Sigmoid colon (tissue), 7 donors: ENCODE results near the gene NRF1. TPM values are rescaled to one million over a fixed set of nuclear protein-coding genes. Genes with fewer than 3 reads are reported as not detected.
"Not testable (repeated sequence)": the region's sequence is repeated elsewhere in the genome, so short reads cannot be mapped to it uniquely, and the experiment has no call there.

Source experiments
- DNase-seq: peaks from one replicate; pipeline ENCODE4 v3.0.0-alpha.2; 2019
- H3K27ac ChIP-seq, 4 donors: fragments of 200-600 bp; sonication (generic); one replicate each; pipeline ENCODE4 v1.5.1; 2016 to 2019; ENCODE audit warnings: mild to moderate bottlenecking in 1 of 4
- H3K27me3 ChIP-seq, 3 donors: fragments of 200-600 bp; sonication (generic); one replicate each; pipeline ENCODE4 v1.5.1; 2019; ENCODE audit warnings: mild to moderate bottlenecking in 1 of 3
- H3K36me3 ChIP-seq, 4 donors: fragments of 200-600 bp; sonication (generic); one replicate each; pipeline ENCODE4 v1.5.1; 2016 to 2019
- H3K4me1 ChIP-seq, 4 donors: fragments of 200-600 bp; sonication (generic); one replicate each; pipeline ENCODE4 v1.5.1; 2017 to 2019
- H3K4me3 ChIP-seq, 4 donors: fragments of 200-600 bp; sonication (generic); one replicate each; pipeline ENCODE4 v1.5.1; 2017 to 2019; ENCODE audit warnings: mild to moderate bottlenecking in 2 of 4, moderate library complexity in 1 of 4
- H3K9me3 ChIP-seq, 4 donors: fragments of 200-600 bp in 3 of 4; sonication (generic) in 3 of 4; one replicate each; pipeline versions ENCODE4 v1.5.1 to v1.6.1; 2013 to 2019
- EP300 ChIP-seq, 4 donors: sonication (generic); formaldehyde crosslinking; IDR thresholded peaks; one replicate each; pipeline ENCODE4 v1.6.1; 2017; ENCODE audit warnings: antibody characterized with exemption in 4 of 4
- POLR2A ChIP-seq, 2 donors: fragments of 450-650 bp; IDR thresholded peaks; one replicate each; pipeline ENCODE4 v1.6.1; 2016; ENCODE audit warnings: antibody characterized with exemption in 2 of 2, mild to moderate bottlenecking in 2 of 2, moderate library complexity in 2 of 2
- POLR2AphosphoS5 ChIP-seq, 4 donors: sonication (generic); formaldehyde crosslinking; IDR thresholded peaks; one replicate each; pipeline ENCODE4 v1.6.1; 2017; ENCODE audit warnings: antibody characterized with exemption in 4 of 4
- WGBS, 2 donors: extraction: QIAGEN DNeasy Blood & Tissue Kit; methylation state at CpG; one replicate each; pipeline ENCODE4 v1.1.7; 2013; 5-methylcytosine and 5-hydroxymethylcytosine counted together
- intact Hi-C: fragments of 100-400 bp; cut with DNase I; formaldehyde crosslinking; loops from one replicate; pipeline ENCODE4 v1.15.1; 2023
- polyA plus RNA-seq, 3 donors: library from polyadenylated mRNA; stranded (reverse); fragments of 200-250 nt; gene quantifications; one replicate each; pipeline ENCODE4 v1.2.3, GENCODE V29; 2013
- total RNA-seq, 4 donors: library from RNA; depleted of rRNA; stranded (reverse); fragments of >200 nt; gene quantifications; one replicate each; pipeline ENCODE4 v1.1.0, GENCODE V29; 2016
- TF ChIP-seq, protein P1 (sequence below), 4 experiments: fragments of 450-650 bp in 3 of 4; fragments of 200-600 bp in 1 of 4; IDR thresholded peaks; one replicate each; pipeline ENCODE4 v1.5.1; 2016 to 2019; ENCODE audit warnings: antibody characterized with exemption in 4 of 4, mild to moderate bottlenecking in 3 of 4, moderate library complexity in 2 of 4
- donor health status: healthy with polysubstance abuse.
- donor health status: Bipolar disorder and iron deficiency.
- donor health status: healthy.

The NRF1 gene
- total RNA-seq (10 to 100 TPM; 15.0 to 18.1 (median 17.2) TPM), polyA plus RNA-seq (1 to 10 TPM; 4.8 to 9.9 (median 5.1) TPM)

DNA sequence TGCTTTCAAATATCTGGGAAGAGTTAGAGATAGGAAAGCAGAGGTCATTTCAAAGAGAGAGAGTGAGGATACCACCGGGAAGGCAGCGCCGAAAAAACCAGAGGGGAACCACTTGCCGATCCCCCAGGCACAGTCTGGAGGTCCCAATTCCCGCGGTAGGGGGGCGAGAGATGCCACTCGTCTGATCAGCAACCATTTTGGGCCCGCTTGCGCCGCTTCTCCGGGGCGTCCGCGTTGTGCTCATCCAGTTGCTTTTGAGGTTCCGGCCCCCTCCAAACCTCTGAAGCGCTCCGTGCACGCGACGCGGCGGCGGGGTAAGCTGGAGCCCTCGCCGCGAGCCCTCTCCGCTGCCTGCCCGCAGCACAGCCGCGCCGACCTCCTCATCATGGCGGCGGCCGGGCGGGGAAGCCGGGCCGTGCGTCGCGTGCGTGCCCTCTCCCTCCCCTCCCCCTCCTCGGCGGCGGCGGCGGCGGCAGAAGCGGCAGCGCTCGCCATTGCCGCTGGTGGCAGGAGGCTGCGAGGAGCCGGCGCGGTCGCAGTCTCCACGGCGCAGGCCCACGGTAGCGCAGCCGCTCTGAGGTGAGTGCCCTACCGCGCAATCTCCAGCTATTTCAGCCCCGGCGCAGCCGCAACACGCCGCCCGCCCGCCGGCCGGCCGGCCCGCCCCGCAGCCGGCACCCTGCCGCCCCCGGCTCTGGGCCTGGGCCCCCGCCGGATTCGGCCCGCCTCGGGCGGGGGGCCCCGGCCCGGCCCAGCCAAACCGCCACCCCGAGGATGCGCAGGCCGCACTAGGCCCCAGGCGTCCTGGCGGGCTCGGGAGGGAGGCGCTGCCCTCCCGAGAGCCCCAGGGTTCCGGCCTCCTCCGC lies at the start of gene NRF1:
Gene NRF1 (plus strand): TSS at position 475 of the 866 bp plus-strand sequence. CDS start 45,632 bp downstream, outside the sequence.
- H3K9me3 ChIP-seq = no peaks in the 10 kb centered on the region
- WGBS, 2 donors = 0% methylated on average over 98 of the region's 98 CpGs
- H3K27ac ChIP-seq = peak within 1 kb of the TSS; percentile 93 to 96 (median 94)
- intact Hi-C loops = loop anchor here (5.0 to 10.0 kb wide), 2 partner anchors 216 to 387 kb away; partner anchors contain the start of gene AHCYL2
- TF ChIP-seq POLR2A (IDR thresholded peaks at IDR 0.05) (no peak), POLR2AphosphoS5 (IDR thresholded peaks at IDR 0.05) (peak; percentile 41 to 81 (median 65)), EP300 (IDR thresholded peaks at IDR 0.05) (no peak)
- TF ChIP-seq, protein P1, sequence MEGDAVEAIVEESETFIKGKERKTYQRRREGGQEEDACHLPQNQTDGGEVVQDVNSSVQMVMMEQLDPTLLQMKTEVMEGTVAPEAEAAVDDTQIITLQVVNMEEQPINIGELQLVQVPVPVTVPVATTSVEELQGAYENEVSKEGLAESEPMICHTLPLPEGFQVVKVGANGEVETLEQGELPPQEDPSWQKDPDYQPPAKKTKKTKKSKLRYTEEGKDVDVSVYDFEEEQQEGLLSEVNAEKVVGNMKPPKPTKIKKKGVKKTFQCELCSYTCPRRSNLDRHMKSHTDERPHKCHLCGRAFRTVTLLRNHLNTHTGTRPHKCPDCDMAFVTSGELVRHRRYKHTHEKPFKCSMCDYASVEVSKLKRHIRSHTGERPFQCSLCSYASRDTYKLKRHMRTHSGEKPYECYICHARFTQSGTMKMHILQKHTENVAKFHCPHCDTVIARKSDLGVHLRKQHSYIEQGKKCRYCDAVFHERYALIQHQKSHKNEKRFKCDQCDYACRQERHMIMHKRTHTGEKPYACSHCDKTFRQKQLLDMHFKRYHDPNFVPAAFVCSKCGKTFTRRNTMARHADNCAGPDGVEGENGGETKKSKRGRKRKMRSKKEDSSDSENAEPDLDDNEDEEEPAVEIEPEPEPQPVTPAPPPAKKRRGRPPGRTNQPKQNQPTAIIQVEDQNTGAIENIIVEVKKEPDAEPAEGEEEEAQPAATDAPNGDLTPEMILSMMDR (IDR thresholded peaks at IDR 0.05) = no peak
- H3K27me3 ChIP-seq = no peaks in the 10 kb centered on the region
- H3K4me1 ChIP-seq = peaks cover 0 to 50% (median 34%) of the 10 kb centered on the region in 4 donors
- peak within 1 kb of the TSS; percentile 73 to 83 (median 74) for H3K4me3 ChIP-seq
- peak; percentile 92 for DNase-seq
- H3K36me3 ChIP-seq = no peaks in the 10 kb centered on the region

DNA sequence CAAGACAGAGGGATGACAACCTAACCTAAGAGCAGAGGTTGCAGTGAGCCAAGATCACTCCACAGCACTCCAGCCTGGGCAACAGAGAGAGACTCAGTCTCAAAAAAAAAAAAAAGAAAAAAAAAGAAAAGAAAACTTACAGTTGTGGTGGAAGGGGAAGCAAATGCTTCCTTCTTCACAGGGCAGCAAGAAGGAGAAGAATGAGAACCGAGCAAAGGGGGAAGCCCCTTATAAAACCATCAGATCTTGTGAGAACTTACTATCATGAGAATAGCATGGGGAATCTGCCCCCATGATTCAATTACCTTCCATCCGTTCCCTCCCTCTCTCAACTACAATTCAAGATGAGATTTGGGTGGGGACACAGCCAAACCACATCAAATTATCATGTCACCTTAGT lies 45.2 kb upstream of the NRF1 start:
- H3K27me3 ChIP-seq, H3K27ac ChIP-seq, H3K9me3 ChIP-seq, DNase-seq, intact Hi-C loops, H3K4me1 ChIP-seq, H3K4me3 ChIP-seq, H3K36me3 ChIP-seq: not testable (repeated sequence)
- WGBS, 2 donors = 51 to 70% methylated on average over 2 of the region's 2 CpGs

DNA sequence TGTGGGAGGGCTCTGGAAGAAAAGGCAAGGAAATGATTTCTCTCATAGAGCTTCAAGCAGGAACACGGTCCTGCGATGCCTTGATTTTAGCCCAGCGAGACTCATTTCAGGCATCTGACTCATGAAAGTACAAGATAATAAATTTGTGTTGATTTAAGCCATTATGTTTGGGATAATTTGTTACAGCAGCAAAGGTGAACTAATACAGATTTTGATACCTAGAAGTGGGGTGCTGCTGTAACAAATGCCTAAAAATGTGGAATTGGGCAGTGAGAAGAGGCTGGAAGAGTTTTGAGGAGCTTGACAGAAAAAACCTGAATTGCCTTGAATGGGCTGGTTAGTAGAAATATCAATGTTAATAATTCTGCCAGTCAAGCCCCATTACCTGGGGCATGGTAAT lies 44.1 kb upstream of the NRF1 start:
- Histone ChIP-seq H3K27me3 (peaks cover 0 to 6% (median 0%) of the 10 kb centered on the region in 3 donors), H3K9me3 (no peaks in the 10 kb centered on the region), H3K4me3 (no peak overlapping the region), H3K4me1 (no peaks in the 10 kb centered on the region), H3K27ac (no peak overlapping the region), H3K36me3 (no peaks in the 10 kb centered on the region)
- WGBS, 2 donors = 97 to 98% methylated on average over 3 of the region's 3 CpGs
- no peak for DNase-seq
- intact Hi-C loops = no loop called here
- TF ChIP-seq EP300 (IDR thresholded peaks at IDR 0.05) = no peak
- no peak for TF ChIP-seq POLR2A (IDR thresholded peaks at IDR 0.05)
- TF ChIP-seq, protein P1 (IDR thresholded peaks at IDR 0.05) = no peak
- no peak for TF ChIP-seq POLR2AphosphoS5 (IDR thresholded peaks at IDR 0.05)

DNA sequence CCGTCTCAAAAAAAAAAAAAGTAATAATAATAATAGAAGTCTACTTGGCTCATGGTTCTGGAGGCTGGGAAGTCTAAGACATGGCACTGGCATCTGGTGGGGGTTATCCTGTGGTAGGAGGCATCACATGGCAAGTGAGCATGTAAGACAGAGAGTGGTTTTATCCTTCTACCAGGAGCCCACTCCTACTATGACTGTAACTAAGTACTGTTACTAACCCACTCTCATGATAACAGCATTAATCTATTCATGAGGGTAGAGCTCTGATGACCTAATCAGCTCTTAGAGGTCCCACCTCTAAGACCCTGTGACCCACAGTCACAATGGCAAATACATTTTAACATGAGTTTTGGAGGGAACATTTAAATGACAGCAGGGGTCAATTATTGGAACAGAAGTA lies 43.3 kb upstream of the NRF1 start:
- no peak overlapping the region for H3K4me3 ChIP-seq
- WGBS, 2 donors = 50 to 97% methylated on average over 1 of the region's 1 CpG
- intact Hi-C loops = no loop called here
- no peaks in the 10 kb centered on the region for H3K9me3 ChIP-seq
- TF ChIP-seq POLR2AphosphoS5 (IDR thresholded peaks at IDR 0.05) = no peak
- TF ChIP-seq EP300 (IDR thresholded peaks at IDR 0.05) = no peak
- no peak for TF ChIP-seq POLR2A (IDR thresholded peaks at IDR 0.05)
- TF ChIP-seq, protein P1 (IDR thresholded peaks at IDR 0.05) = no peak
- no peak for DNase-seq
- no peaks in the 10 kb centered on the region for H3K4me1 ChIP-seq
- H3K27ac ChIP-seq = no peak overlapping the region
- H3K36me3 ChIP-seq = no peaks in the 10 kb centered on the region
- H3K27me3 ChIP-seq = peaks cover 0 to 6% (median 0%) of the 10 kb centered on the region in 3 donors

DNA sequence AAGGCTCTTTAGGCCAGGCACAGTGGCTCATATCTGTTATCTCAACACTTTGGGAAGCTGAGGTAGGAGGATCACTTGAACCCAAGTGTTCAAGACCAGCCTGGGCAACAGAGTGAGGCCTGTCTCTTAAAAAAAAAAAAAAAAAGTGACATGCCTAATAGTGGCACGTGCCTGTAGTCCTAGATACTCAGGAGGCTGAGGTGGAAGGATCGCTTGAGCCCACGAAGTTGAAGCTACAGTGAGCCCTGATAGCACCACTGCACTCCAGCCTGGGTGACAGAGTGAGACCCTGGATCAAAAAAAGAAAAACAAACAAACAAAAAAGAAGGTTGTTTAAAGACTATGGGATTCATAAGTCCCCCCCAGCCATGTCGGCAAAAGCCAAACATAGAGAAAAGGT lies 42.2 kb upstream of the NRF1 start:
- intact Hi-C loops = no loop called here
- no peak for DNase-seq
- Histone ChIP-seq H3K36me3 (no peaks in the 10 kb centered on the region), H3K4me1 (no peaks in the 10 kb centered on the region), H3K27ac (no peak overlapping the region), H3K27me3 (peaks cover 0 to 3% (median 0%) of the 10 kb centered on the region in 3 donors), H3K4me3 (no peak overlapping the region), H3K9me3 (no peaks in the 10 kb centered on the region)
- no peak for TF ChIP-seq POLR2AphosphoS5 (IDR thresholded peaks at IDR 0.05)
- TF ChIP-seq, protein P1 (IDR thresholded peaks at IDR 0.05) = no peak
- TF ChIP-seq EP300 (IDR thresholded peaks at IDR 0.05) = no peak
- TF ChIP-seq POLR2A (IDR thresholded peaks at IDR 0.05) = no peak
- WGBS, 2 donors = 68 to 88% methylated on average over 4 of the region's 4 CpGs
